GM10266 (cell line): Measurements from ENCODE around the gene GOLGA6B.
"Not testable (repeated sequence)": the region's sequence is repeated elsewhere in the genome, so short reads cannot be mapped to it uniquely, and the experiment has no call there.

Source experiments
- DNase-seq: peaks from one replicate; pipeline ENCODE4 v3.0.0; 2012; ENCODE audit errors: extremely low spot score
- TF ChIP-seq, protein P1 (sequence below): IDR thresholded peaks from 2 replicates; pipeline ENCODE4 v1.5.1; 2012; ENCODE audit warnings: mild to moderate bottlenecking, low read depth; ENCODE audit not compliant: control insufficient read depth, insufficient read depth; ENCODE audit errors: missing control alignments

The GOLGA6B gene

DNA sequence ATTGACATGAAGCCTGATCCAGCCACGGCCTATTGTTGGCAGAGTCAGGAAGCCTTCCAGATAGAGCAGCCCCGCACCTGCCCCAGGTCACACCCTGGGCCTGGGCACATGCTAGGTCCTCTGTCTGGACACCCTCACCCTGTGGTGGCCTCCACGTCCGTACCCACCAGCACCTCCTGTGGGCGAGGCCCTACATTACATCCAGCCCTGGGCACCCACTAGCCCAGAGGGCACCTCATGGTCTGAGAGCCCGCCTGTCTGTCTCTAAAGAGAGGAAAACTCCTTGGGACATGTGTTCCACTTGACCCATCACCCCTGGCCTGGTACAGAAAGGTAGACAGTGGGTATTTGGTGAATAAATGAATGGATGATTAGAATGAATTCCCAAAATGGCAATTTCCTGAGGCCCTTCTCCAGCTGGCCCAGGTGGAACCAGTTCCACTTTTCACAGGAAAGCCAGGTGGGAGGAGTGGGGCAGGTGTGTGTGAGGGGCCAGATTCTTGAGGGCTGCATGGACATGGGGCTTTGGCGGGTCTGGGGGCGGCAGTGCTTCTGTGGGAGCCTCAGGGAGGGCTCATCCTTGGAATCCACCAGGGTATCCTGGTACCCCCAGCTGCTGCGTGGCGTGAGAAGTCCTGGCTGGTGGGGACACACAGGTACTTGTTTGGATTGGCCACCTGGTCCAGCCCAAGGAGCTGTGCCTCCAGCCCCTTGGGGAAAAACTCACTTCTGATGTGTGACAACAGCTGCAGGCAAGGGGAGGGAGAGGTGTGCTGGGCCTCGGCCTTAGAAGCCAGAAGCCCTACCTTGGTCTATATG is 26.0 kb upstream of the GOLGA6B start:
- TF ChIP-seq, protein P1, sequence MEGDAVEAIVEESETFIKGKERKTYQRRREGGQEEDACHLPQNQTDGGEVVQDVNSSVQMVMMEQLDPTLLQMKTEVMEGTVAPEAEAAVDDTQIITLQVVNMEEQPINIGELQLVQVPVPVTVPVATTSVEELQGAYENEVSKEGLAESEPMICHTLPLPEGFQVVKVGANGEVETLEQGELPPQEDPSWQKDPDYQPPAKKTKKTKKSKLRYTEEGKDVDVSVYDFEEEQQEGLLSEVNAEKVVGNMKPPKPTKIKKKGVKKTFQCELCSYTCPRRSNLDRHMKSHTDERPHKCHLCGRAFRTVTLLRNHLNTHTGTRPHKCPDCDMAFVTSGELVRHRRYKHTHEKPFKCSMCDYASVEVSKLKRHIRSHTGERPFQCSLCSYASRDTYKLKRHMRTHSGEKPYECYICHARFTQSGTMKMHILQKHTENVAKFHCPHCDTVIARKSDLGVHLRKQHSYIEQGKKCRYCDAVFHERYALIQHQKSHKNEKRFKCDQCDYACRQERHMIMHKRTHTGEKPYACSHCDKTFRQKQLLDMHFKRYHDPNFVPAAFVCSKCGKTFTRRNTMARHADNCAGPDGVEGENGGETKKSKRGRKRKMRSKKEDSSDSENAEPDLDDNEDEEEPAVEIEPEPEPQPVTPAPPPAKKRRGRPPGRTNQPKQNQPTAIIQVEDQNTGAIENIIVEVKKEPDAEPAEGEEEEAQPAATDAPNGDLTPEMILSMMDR, result peak; percentile 16
- DNase-seq, result not testable (repeated sequence)

DNA sequence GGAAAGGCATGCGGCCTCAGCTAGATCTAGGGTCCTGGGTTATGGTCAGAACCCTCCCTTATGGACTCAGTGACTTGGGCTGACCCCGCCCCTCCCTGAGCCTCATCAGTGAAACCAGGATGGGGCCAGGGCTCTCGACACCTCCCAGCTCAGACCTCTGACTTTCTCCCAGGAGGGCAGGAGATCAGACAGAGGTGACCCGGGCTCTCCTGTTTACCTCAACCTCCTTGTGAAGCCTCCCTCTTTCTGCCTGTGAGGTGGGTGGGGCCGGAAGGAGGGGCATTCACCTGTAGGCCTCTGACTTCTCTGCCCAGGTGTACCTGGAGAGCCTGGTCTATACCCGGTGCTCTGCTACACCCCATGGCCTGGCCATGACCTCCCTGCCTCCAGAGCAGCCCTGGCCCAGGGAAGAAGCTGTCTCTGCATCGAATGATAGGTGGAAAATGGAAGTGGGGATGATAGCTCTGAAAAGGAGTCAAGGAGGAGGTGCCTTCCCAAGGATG is 25.4 kb upstream of the GOLGA6B start:
- not testable (repeated sequence) for DNase-seq

DNA sequence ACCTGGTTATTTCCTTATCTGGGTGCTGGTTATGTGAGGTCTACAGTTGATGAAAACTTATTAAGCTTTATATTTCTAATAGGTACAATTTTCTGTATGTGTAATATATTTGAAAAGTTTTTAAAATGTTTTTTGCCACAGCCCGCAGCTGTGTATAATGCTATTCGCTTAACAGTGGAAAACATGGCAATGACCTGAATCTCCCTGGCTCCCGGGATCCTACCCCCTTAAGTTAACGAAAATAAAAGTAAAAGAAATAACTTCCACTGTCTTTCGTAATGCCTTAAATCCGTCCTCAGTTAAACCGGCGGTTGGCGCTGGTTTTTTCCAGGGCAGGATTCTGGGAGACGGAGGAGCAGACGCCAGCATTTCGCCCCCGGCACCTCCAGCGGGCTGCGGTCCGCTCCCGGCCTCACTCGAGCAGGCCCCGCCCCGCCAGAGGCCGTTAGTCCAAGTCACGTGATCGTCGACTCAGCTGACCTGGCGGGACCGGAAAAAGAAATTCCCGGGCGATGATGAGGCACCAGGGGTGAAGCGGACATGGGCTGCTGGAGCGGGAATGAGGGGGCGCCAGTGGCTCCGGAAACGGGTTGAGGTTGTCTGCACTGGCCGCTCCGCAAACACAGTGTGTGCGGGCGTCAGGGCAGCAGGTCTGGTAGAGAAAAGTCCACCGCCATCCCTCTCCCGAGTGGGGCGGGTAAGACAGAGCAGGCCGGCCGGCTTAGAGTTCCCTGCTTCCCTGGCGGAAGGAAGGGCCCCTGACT is 17.8 kb upstream of the GOLGA6B start:
- DNase-seq, result not testable (repeated sequence)

DNA sequence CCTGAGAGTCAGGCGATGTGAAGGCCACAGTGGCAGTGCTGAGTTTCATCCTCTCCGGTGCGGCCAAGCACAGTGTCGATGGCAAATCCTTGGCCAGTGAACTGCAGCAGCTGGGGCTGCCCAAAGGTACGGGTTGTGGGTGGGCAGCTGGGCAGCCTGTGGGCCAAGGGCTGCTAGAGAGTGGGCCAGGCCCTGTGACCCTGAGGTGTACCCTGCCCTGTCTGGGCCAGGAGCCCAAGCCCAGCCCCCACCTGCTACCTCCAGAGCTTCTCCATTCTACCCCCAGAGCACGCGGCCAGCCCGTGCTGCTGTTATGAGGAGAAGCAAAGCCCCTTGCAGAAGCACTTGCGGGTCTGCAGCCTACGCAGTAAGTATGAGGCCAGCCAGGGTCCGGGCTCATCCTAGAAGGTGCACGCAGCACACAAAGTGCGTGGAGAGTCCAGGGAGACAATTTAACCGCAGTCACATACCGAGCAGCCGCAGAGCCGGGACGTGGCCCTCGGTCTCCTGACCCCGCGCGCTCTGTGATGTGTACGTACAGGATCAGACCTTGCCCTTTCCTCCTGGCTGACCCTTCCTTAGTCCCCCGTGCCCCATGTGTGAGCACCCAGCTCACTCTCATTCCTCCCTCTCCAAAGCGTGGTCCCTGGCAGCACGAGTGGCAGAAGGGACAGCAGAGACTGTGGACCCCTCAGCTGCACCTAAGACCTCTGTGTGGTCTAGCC is 14.6 kb upstream of the GOLGA6B start:
- DNase-seq, result not testable (repeated sequence)

DNA sequence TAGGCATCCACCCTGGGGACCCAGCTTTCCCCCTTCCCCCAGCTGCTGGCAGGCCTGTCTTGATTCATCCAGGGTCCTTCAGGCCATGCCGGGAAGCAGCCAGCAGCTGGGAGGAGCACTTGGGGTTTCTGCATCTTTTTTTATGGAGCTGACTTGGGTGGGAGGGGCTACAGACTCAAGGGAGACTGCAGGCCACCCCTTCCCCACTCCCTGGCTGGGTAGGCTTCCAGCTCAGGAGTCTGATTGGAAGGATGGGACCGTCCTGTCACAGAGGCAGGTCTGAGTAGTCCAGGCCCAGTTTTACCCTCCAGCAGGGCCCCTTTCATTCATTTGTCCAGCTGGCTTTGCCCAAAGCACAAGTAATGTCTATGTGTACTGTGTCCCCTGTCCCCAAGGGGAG is 12.2 kb upstream of the GOLGA6B start:
- not testable (repeated sequence) for DNase-seq

DNA sequence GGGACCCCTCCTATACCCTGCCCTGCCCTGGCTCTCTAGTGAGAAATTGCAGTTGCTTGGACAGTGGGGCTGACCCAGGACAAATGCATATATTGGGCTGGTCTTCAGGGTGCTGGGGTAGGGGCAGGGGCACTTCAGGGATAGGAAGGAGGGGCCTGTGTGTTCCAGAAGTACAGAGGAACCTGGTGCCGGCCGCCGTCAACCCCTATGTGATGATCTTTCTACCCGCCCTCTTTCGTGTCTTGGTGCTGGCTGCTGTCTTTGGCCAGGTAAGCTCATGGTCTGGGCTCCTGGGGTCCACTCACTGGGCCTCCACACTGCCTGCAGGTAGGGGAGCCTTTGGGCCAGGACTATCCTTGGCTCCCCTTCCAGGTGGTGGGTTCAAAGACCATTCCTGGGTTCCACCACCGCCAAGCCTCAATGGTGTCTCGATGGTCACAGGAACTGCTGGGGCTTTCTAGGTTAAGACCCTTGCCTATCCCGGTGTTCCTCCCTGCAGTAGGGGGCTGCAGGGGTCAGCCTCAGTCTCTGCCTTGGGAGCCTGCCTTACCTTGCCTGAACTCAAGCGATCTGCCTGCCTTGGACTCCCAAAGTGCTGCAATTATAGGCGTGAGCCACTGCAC is 5.8 kb upstream of the GOLGA6B start:
- DNase-seq, result not testable (repeated sequence)

DNA sequence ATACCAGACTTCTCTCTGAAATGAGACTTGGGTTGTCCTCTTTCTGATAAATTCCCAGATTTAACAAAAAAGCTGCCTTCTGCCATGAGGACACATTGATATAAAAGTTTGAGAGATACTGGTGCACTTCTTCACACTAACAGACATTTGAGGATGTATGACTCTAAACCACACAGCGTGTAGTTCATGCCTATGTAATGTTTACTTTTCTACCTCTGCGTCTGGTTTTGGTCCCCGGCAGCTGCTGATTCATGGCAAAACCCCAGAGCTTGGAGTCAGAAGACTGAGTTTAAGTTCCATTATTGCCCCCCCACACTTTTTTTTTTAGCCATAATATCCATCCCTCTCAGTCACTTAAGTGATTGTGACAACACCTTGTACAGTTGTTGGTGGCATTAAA is 1.5 kb downstream of the GOLGA6B start:
- DNase-seq, result not testable (repeated sequence)

DNA sequence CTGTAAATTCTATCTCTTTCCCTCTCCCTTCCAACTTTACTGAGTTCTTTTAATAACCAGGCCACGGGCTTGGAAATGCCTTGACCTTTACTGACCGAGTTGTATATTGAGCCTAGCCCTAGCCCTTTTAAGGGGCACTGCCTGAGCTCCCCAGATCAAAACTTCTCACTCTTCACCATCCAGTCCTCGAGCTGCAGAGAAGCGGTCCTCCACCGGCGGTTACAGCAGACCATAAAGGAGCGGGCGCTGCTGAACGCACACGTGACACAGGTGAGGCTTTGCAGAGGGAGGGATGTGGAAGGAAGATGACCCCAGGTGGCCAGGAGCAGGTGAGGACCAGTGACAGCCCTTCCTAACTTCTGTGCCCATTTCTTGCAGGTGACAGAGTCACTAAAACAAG is 6.6 kb downstream of the GOLGA6B start:
- DNase-seq, result not testable (repeated sequence)

DNA sequence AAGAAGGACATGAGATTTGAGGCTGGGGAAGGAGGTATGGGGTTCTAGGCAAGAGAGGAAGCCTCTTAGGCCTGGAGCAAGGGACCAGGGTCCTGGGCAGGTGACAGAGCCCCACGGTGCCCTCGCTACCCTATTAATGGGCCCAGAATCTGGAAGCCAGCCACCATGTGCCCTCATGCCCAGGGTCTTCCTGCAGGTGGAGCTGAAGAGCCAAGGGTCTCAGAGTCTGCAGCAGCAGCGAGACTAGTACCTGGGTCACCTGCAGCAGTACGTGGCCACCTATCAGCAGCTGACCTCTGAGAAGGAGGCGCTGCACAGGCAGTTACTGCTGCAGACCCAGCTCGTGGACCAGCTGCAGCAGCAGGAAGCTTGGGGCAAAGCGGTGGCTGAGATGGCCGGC is 9.4 kb downstream of the GOLGA6B start:
- not testable (repeated sequence) for DNase-seq

DNA sequence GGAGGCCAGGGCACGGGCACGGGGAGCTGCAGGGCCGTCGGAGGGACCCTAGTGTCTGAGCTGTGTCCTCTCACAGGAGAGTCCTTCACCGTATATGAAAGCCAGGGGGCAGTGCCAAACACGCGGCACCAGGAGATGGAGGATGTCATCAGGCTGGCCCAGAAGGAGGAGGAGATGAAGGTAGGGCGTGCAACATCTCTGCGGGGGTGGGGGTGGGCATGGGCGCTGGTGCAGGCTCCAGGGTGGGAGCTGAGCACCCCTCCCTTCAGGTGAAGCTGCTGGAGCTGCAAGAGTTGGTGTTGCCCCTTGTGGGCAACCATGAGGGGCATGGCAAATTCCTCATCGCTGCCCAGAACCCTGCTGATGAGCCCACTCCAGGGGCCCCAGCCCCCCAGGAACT is 11.2 kb downstream of the GOLGA6B start:
- not testable (repeated sequence) for DNase-seq

DNA sequence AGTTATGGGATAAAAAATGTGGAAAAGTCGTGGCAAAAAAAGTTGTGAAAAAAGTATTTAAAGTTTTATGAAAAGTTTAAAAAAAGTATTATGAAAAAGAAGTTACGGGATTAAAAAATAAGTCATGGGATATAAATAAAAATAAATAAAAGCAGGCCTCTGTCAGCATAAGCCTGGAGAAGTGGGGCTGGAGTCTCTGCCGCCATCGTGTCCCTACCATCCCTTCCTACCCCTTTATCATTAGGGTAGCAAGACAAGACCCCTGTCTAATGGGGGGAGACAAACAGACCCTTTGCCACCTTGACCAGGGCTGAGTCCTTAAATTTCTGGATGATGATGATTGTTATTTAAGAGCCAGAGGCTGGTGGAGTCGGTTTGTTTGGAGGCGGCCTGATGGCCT is 15.3 kb downstream of the GOLGA6B start:
- not testable (repeated sequence) for DNase-seq

DNA sequence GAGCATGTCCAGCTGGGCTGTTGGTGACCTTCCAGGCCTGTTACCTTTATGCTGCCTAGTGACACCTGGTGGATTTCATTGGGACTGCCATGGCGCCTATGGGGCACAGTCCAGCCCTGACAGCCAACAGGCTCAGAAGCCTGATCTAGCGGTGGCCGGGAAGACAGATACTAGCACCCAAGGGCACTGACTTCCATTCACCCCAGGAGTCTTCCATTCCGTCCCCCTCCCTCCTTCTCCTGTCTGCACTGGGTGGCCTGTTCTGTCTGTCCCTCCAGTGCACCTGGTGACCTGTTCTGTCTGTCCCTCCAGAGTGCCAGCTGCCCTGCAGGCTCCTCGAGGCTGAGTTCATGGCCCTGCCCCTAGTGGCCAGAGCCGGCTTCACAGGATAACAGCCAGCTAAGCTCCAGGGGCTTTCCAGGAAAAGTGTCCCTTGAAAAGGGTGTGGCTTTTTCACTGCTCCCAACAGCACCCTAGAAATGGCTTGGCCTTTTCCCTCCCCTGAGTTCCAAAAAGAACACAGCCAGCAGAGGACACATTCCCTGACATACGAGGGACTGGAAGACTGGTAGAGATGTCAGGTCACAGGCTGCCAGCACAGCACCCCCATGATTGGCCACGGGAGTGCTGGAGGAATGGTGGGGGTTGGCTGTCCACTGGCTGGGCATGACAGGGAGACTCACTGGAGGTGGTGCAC is 16.3 kb downstream of the GOLGA6B start:
- DNase-seq, result peak; percentile 39
- TF ChIP-seq, protein P1, result peak; percentile 81
